Upper lobe of left lung (tissue), 6 donors: ENCODE measurements around the gene KBTBD13. TPM values are rescaled to one million over a fixed set of nuclear protein-coding genes. Genes with fewer than 3 reads are reported as not detected.

ENCODE experiments used
- ATAC-seq, 2 donors: fragments of 200-7000 bp; cut with Tn5 transposase; one replicate each; pipeline ENCODE4 v1.9.1; 2022; ENCODE audit warnings: mild to moderate bottlenecking in 2 of 2, moderate library complexity in 2 of 2; ENCODE audit not compliant: low FRiP score in 2 of 2
- DNase-seq, 2 donors: peaks; one replicate each; pipeline ENCODE4 v3.0.0-alpha.2; 2019 to 2020
- H3K27ac ChIP-seq, 4 donors: fragments of 200-600 bp; sonication (generic); one replicate each; pipeline ENCODE4 v1.5.1; 2016 to 2019
- H3K27me3 ChIP-seq, 4 donors: fragments of 200-600 bp; sonication (generic); one replicate each; pipeline ENCODE4 v1.5.1; 2017 to 2019
- H3K36me3 ChIP-seq, 4 donors: fragments of 200-600 bp; sonication (generic); one replicate each; pipeline ENCODE4 v1.5.1; 2016 to 2019
- H3K4me1 ChIP-seq, 4 donors: fragments of 200-600 bp; sonication (generic); one replicate each; pipeline ENCODE4 v1.5.1; 2018 to 2019
- H3K4me3 ChIP-seq, 4 donors: fragments of 200-600 bp; sonication (generic); one replicate each; pipeline ENCODE4 v1.5.1; 2017 to 2019; ENCODE audit warnings: mild to moderate bottlenecking in 2 of 4, moderate library complexity in 1 of 4
- H3K9me3 ChIP-seq, 4 donors: fragments of 200-600 bp; sonication (generic); one replicate each; pipeline ENCODE4 v1.5.1; 2018 to 2019
- CTCF ChIP-seq, 6 experiments: fragments of 450-650 bp in 4 of 6; fragments of 200-600 bp in 2 of 6; sonication (generic) in 2 of 6; IDR thresholded peaks; one replicate each; pipeline ENCODE4 v1.5.1; 2016 to 2019; ENCODE audit warnings: antibody characterized with exemption in 6 of 6
- EP300 ChIP-seq, 4 donors: sonication (generic); formaldehyde crosslinking; IDR thresholded peaks; one replicate each; pipeline ENCODE4 v1.5.1; 2017; ENCODE audit warnings: antibody characterized with exemption in 4 of 4, control low read depth in 2 of 4
- POLR2A ChIP-seq, 4 donors: fragments of 450-650 bp; IDR thresholded peaks; one replicate each; pipeline ENCODE4 v1.5.1; 2016 to 2017; ENCODE audit warnings: antibody characterized with exemption in 4 of 4, mild to moderate bottlenecking in 2 of 4
- POLR2AphosphoS5 ChIP-seq, 2 donors: sonication (generic); formaldehyde crosslinking; IDR thresholded peaks; one replicate each; pipeline ENCODE4 v1.5.1; 2017; ENCODE audit warnings: antibody characterized with exemption in 2 of 2
- WGBS, 2 donors: methylation state at CpG; one replicate each; pipeline ENCODE4 v1.1.5; 2017 to 2018; 5-methylcytosine and 5-hydroxymethylcytosine counted together
- total RNA-seq, 6 donors: library from RNA; depleted of rRNA in 4 of 6; stranded (reverse); fragments of >200 nt in 4 of 6; gene quantifications; one replicate each; pipeline versions ENCODE4 v1.1.0 to v1.2.1, GENCODE V29; 2016 to 2021
- donor health status: DM: no; HTN: no; CAD: no; lungs with moderate emphysema.
- donor health status: DM: no; HTN: yes; CAD: no; lungs with severe emphysema.

Gene KBTBD13
- total RNA-seq, 6 donors from 2014 or later: not detected

- WGBS, 2 donors: 92% methylated on average over 11 of the region's 11 CpGs
- no peaks in the 10 kb centered on the region for H3K36me3 ChIP-seq
- no peaks in the 10 kb centered on the region for H3K9me3 ChIP-seq
- peaks cover 0 to 10% (median 9%) of the 10 kb centered on the region in 4 donors for H3K4me1 ChIP-seq
- H3K27me3 ChIP-seq: no peaks in the 10 kb centered on the region
- no peak for ATAC-seq
- no peak overlapping the region for H3K4me3 ChIP-seq
- DNase-seq: no peak
- TF ChIP-seq POLR2AphosphoS5 (IDR thresholded peaks at IDR 0.05) (no peak), POLR2A (IDR thresholded peaks at IDR 0.05) (no peak), CTCF (IDR thresholded peaks at IDR 0.05) (no peak), EP300 (IDR thresholded peaks at IDR 0.05) (no peak)
- no peak overlapping the region for H3K27ac ChIP-seq
Measured at GRCh38 chr15:65034719-65035118, 41.8 kb upstream of the KBTBD13 start.

- H3K9me3 ChIP-seq: no peaks in the 10 kb centered on the region
- no peak overlapping the region for H3K4me3 ChIP-seq
- ATAC-seq: no peak
- WGBS, 2 donors: 88% methylated on average over 1 of the region's 1 CpG
- no peaks in the 10 kb centered on the region for H3K36me3 ChIP-seq
- H3K4me1 ChIP-seq: peaks cover 0 to 10% (median 6%) of the 10 kb centered on the region in 4 donors
- no peak for DNase-seq
- H3K27ac ChIP-seq: no peak overlapping the region
- no peaks in the 10 kb centered on the region for H3K27me3 ChIP-seq
- TF ChIP-seq CTCF (IDR thresholded peaks at IDR 0.05) (no peak), POLR2A (IDR thresholded peaks at IDR 0.05) (no peak), EP300 (IDR thresholded peaks at IDR 0.05) (no peak), POLR2AphosphoS5 (IDR thresholded peaks at IDR 0.05) (no peak)
Measured at GRCh38 chr15:65037309-65037708, 39.2 kb upstream of the KBTBD13 start.

GRCh38 chr15:65038428-65038827, 38.1 kb upstream of the KBTBD13 start:
- H3K9me3 ChIP-seq: no peaks in the 10 kb centered on the region
- no peaks in the 10 kb centered on the region for H3K36me3 ChIP-seq
- WGBS, 2 donors: 95 to 99% methylated on average over 2 to 3 of the region's 3 CpGs
- H3K4me1 ChIP-seq: peaks cover 0 to 14% (median 6%) of the 10 kb centered on the region in 4 donors
- no peak overlapping the region for H3K27ac ChIP-seq
- ATAC-seq (no peak), DNase-seq (no peak)
- H3K4me3 ChIP-seq: no peak overlapping the region
- no peaks in the 10 kb centered on the region for H3K27me3 ChIP-seq
- no peak for TF ChIP-seq EP300 (IDR thresholded peaks at IDR 0.05)
- no peak for TF ChIP-seq POLR2AphosphoS5 (IDR thresholded peaks at IDR 0.05)
- no peak for TF ChIP-seq POLR2A (IDR thresholded peaks at IDR 0.05)
- TF ChIP-seq CTCF (IDR thresholded peaks at IDR 0.05): no peak

GRCh38 chr15:65038836-65039235, 37.7 kb upstream of the KBTBD13 start:
- Histone ChIP-seq H3K4me3 (no peak overlapping the region), H3K9me3 (no peaks in the 10 kb centered on the region), H3K4me1 (peaks cover 0 to 12% (median 6%) of the 10 kb centered on the region in 4 donors), H3K27me3 (no peaks in the 10 kb centered on the region), H3K27ac (no peak overlapping the region), H3K36me3 (no peaks in the 10 kb centered on the region)
- no peak for TF ChIP-seq POLR2AphosphoS5 (IDR thresholded peaks at IDR 0.05)
- no peak for TF ChIP-seq CTCF (IDR thresholded peaks at IDR 0.05)
- no peak for TF ChIP-seq EP300 (IDR thresholded peaks at IDR 0.05)
- TF ChIP-seq POLR2A (IDR thresholded peaks at IDR 0.05): no peak
- DNase-seq (no peak), ATAC-seq (no peak)
- 73 to 83% methylated on average over 5 of the region's 5 CpGs for WGBS, 2 donors

GRCh38 chr15:65040461-65040860, 36.1 kb upstream of the KBTBD13 start:
- no peak overlapping the region for H3K27ac ChIP-seq
- TF ChIP-seq POLR2A (IDR thresholded peaks at IDR 0.05) (no peak), CTCF (IDR thresholded peaks at IDR 0.05) (no peak), POLR2AphosphoS5 (IDR thresholded peaks at IDR 0.05) (no peak), EP300 (IDR thresholded peaks at IDR 0.05) (no peak)
- no peaks in the 10 kb centered on the region for H3K27me3 ChIP-seq
- WGBS, 2 donors: 87 to 97% methylated on average over 6 of the region's 6 CpGs
- H3K4me1 ChIP-seq: peaks cover 0 to 23% (median 19%) of the 10 kb centered on the region in 4 donors
- DNase-seq (no peak), ATAC-seq (no peak)
- no peak overlapping the region for H3K4me3 ChIP-seq
- no peaks in the 10 kb centered on the region for H3K36me3 ChIP-seq
- H3K9me3 ChIP-seq: no peaks in the 10 kb centered on the region
